ENCODE results near the gene GFPT1.

Gene GFPT1

GRCh38 chr2:69291004-69291650, 95.9 kb downstream of the GFPT1 start:
- DNase-seq (ENCODE audit: low spot score): no peak

GRCh38 chr2:69288429-69288828, 98.6 kb downstream of the GFPT1 start:
- no peak for DNase-seq (ENCODE audit: low spot score)

- no peak for DNase-seq (ENCODE audit: low spot score)
Measured at GRCh38 chr2:69287544-69287943, 99.5 kb downstream of the GFPT1 start.

GRCh38 chr2:69285379-69285894, 101.6 kb downstream of the GFPT1 start:
- no peak for DNase-seq (ENCODE audit: low spot score)

GRCh38 chr2:69280796-69281412, 106.1 kb downstream of the GFPT1 start:
- no peak for DNase-seq (ENCODE audit: low spot score)

GRCh38 chr2:69279931-69280681, 106.9 kb downstream of the GFPT1 start:
- DNase-seq (ENCODE audit: low spot score): no peak

GRCh38 chr2:69279211-69279610, 107.8 kb downstream of the GFPT1 start:
- DNase-seq (ENCODE audit: low spot score): no peak

GRCh38 chr2:69278366-69278765, 108.7 kb downstream of the GFPT1 start:
- DNase-seq (ENCODE audit: low spot score): no peak

GRCh38 chr2:69275490-69275889, 111.5 kb downstream of the GFPT1 start:
- no peak for DNase-seq (ENCODE audit: low spot score)

GRCh38 chr2:69272803-69273471, 114.1 kb downstream of the GFPT1 start:
- no peak for DNase-seq (ENCODE audit: low spot score)

GRCh38 chr2:69271831-69272257, 115.2 kb downstream of the GFPT1 start:
- DNase-seq (ENCODE audit: low spot score): no peak
